Sigmoid colon (tissue), 7 donors: Measurements from ENCODE around the gene HACD2. TPM values are rescaled to one million over a fixed set of nuclear protein-coding genes. Genes with fewer than 3 reads are reported as not detected.

Experiments
- DNase-seq: peaks from one replicate; pipeline ENCODE4 v3.0.0-alpha.2; 2019
- H3K27ac ChIP-seq, 4 donors: fragments of 200-600 bp; sonication (generic); one replicate each; pipeline ENCODE4 v1.5.1; 2016 to 2019; ENCODE audit warnings: mild to moderate bottlenecking in 1 of 4
- H3K27me3 ChIP-seq, 3 donors: fragments of 200-600 bp; sonication (generic); one replicate each; pipeline ENCODE4 v1.5.1; 2019; ENCODE audit warnings: mild to moderate bottlenecking in 1 of 3
- H3K36me3 ChIP-seq, 4 donors: fragments of 200-600 bp; sonication (generic); one replicate each; pipeline ENCODE4 v1.5.1; 2016 to 2019
- H3K4me1 ChIP-seq, 4 donors: fragments of 200-600 bp; sonication (generic); one replicate each; pipeline ENCODE4 v1.5.1; 2017 to 2019
- H3K4me3 ChIP-seq, 4 donors: fragments of 200-600 bp; sonication (generic); one replicate each; pipeline ENCODE4 v1.5.1; 2017 to 2019; ENCODE audit warnings: mild to moderate bottlenecking in 2 of 4, moderate library complexity in 1 of 4
- H3K9me3 ChIP-seq, 4 donors: fragments of 200-600 bp in 3 of 4; sonication (generic) in 3 of 4; one replicate each; pipeline versions ENCODE4 v1.5.1 to v1.6.1; 2013 to 2019
- EP300 ChIP-seq, 4 donors: sonication (generic); formaldehyde crosslinking; IDR thresholded peaks; one replicate each; pipeline ENCODE4 v1.6.1; 2017; ENCODE audit warnings: antibody characterized with exemption in 4 of 4
- POLR2A ChIP-seq, 2 donors: fragments of 450-650 bp; IDR thresholded peaks; one replicate each; pipeline ENCODE4 v1.6.1; 2016; ENCODE audit warnings: antibody characterized with exemption in 2 of 2, mild to moderate bottlenecking in 2 of 2, moderate library complexity in 2 of 2
- POLR2AphosphoS5 ChIP-seq, 4 donors: sonication (generic); formaldehyde crosslinking; IDR thresholded peaks; one replicate each; pipeline ENCODE4 v1.6.1; 2017; ENCODE audit warnings: antibody characterized with exemption in 4 of 4
- WGBS, 2 donors: extraction: QIAGEN DNeasy Blood & Tissue Kit; methylation state at CpG; one replicate each; pipeline ENCODE4 v1.1.7; 2013; 5-methylcytosine and 5-hydroxymethylcytosine counted together
- intact Hi-C: fragments of 100-400 bp; cut with DNase I; formaldehyde crosslinking; loops from one replicate; pipeline ENCODE4 v1.15.1; 2023
- polyA plus RNA-seq, 3 donors: library from polyadenylated mRNA; stranded (reverse); fragments of 200-250 nt; gene quantifications; one replicate each; pipeline ENCODE4 v1.2.3, GENCODE V29; 2013
- total RNA-seq, 4 donors: library from RNA; depleted of rRNA; stranded (reverse); fragments of >200 nt; gene quantifications; one replicate each; pipeline ENCODE4 v1.1.0, GENCODE V29; 2016
- TF ChIP-seq, protein P1 (sequence below), 4 experiments: fragments of 450-650 bp in 3 of 4; fragments of 200-600 bp in 1 of 4; IDR thresholded peaks; one replicate each; pipeline ENCODE4 v1.5.1; 2016 to 2019; ENCODE audit warnings: antibody characterized with exemption in 4 of 4, mild to moderate bottlenecking in 3 of 4, moderate library complexity in 2 of 4
- donor health status: healthy with polysubstance abuse.
- donor health status: Bipolar disorder and iron deficiency.
- donor health status: healthy.

HACD2 gene
- total and polyA plus RNA-seq, 7 donors = 6.6 to 26.4 (median 18.6) TPM

DNA sequence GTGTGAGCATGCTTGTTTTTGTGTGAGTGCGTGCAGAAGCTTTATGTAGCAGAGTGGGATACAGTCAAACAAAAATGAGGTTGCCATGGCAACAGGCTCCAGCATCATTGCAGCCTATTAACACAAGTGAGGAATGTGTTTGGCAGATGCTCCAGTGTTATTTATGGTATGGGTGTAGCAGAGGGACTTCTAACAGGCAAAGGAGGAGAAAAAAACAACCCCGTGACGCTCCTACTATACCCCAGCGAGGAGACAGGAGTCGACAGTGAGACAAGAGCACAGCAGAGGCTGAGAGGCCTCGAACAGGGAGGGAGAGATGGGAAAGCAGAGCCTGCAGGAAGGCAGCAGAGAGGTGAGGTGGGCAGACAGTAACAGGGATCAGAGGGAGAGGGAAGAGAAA lies 140.8 kb downstream of the HACD2 start:
- Histone ChIP-seq H3K4me1 (peaks cover 0 to 57% (median 46%) of the 10 kb centered on the region in 4 donors), H3K36me3 (no peaks in the 10 kb centered on the region), H3K4me3 (peak overlapping the region in 3 of 4 donors; percentile 11 to 93 (median 85)), H3K27ac (peak overlapping the region; percentile 94 to 98 (median 96)), H3K9me3 (no peaks in the 10 kb centered on the region), H3K27me3 (peaks cover 0 to 4% (median 0%) of the 10 kb centered on the region in 3 donors)
- intact Hi-C loops = no loop called here
- DNase-seq = no peak
- TF ChIP-seq, protein P1, sequence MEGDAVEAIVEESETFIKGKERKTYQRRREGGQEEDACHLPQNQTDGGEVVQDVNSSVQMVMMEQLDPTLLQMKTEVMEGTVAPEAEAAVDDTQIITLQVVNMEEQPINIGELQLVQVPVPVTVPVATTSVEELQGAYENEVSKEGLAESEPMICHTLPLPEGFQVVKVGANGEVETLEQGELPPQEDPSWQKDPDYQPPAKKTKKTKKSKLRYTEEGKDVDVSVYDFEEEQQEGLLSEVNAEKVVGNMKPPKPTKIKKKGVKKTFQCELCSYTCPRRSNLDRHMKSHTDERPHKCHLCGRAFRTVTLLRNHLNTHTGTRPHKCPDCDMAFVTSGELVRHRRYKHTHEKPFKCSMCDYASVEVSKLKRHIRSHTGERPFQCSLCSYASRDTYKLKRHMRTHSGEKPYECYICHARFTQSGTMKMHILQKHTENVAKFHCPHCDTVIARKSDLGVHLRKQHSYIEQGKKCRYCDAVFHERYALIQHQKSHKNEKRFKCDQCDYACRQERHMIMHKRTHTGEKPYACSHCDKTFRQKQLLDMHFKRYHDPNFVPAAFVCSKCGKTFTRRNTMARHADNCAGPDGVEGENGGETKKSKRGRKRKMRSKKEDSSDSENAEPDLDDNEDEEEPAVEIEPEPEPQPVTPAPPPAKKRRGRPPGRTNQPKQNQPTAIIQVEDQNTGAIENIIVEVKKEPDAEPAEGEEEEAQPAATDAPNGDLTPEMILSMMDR (IDR thresholded peaks at IDR 0.05) = no peak
- TF ChIP-seq POLR2AphosphoS5 (IDR thresholded peaks at IDR 0.05) = peak in 2 of 4 donors; percentile 16 to 25
- WGBS, 2 donors = 66 to 86% methylated on average over 6 of the region's 6 CpGs

DNA sequence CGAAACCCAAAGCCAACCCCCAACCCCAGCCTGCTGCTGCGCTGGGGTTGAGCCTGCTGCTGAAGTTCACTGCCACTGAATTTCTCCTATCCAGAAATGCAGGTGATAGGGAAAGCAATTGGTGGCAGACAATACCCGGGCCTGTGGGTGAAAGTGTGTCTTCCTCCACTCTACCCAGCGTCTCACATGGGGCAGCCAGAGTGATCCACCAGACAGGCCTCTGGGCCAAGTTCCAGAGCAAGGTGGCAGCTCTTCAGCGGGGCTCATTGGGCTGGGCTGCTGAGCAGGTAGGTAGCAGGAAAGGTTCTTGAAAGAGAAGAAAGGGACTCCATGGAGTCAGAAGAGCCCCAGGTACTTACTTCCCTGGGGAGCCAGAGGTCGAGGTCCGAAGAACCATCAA lies 141.9 kb downstream of the HACD2 start:
- Histone ChIP-seq H3K4me1 (peaks cover 0 to 53% (median 42%) of the 10 kb centered on the region in 4 donors), H3K9me3 (no peaks in the 10 kb centered on the region), H3K27ac (peak overlapping the region; percentile 94 to 98 (median 96)), H3K36me3 (no peaks in the 10 kb centered on the region), H3K27me3 (no peaks in the 10 kb centered on the region), H3K4me3 (no peak overlapping the region)
- intact Hi-C loops = no loop called here
- DNase-seq = no peak
- 92% methylated on average over 7 of the region's 7 CpGs for WGBS, 2 donors
- no peak for TF ChIP-seq EP300 (IDR thresholded peaks at IDR 0.05)
- TF ChIP-seq, protein P1 (IDR thresholded peaks at IDR 0.05) = no peak

DNA sequence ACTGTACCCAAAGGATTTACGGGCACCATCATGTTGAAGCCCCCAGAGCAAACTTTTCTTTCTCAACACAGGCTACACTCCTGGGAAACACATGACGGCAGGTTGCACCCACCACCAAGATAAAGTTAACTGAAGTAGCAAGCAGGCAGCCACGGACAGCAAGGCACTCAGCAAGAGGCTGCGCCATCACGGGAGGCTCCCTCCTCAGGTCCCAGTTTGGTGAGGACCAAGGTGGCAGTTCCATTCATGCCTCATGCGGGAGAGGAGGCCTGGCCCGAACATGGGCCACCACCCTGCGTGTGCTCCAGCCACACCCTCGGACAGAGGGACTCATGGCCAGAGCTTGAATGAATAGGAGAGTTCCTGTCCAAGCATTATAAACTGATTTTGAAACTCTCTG lies 142.7 kb downstream of the HACD2 start:
- no peak for TF ChIP-seq POLR2A (IDR thresholded peaks at IDR 0.05)
- no peak for TF ChIP-seq EP300 (IDR thresholded peaks at IDR 0.05)
- TF ChIP-seq POLR2AphosphoS5 (IDR thresholded peaks at IDR 0.05) = no peak
- Histone ChIP-seq H3K4me3 (no peak overlapping the region), H3K27me3 (no peaks in the 10 kb centered on the region), H3K27ac (peak overlapping the region; percentile 94 to 98 (median 96)), H3K9me3 (no peaks in the 10 kb centered on the region), H3K36me3 (no peaks in the 10 kb centered on the region), H3K4me1 (peaks cover 0 to 53% (median 42%) of the 10 kb centered on the region in 4 donors)
- 87 to 93% methylated on average over 9 of the region's 9 CpGs for WGBS, 2 donors
- intact Hi-C loops = no loop called here
- no peak for DNase-seq

Other genes with a start within 250 kb of the HACD2 start
- gene ADCY5, start 136.0 kb downstream of the HACD2 start, total RNA-seq = 10 to 100 TPM; 39.5 to 84.4 (median 62.2) TPM
- gene ADCY5, start 136.0 kb downstream of the HACD2 start, polyA plus RNA-seq = 1 to 10 TPM; 1.4 to 9.9 (median 5.4) TPM